ENCODE results near the gene CARD6. TPM values are rescaled to one million over a fixed set of nuclear protein-coding genes. Genes with fewer than 3 reads are reported as not detected.
"Not testable (repeated sequence)": the region's sequence is repeated elsewhere in the genome, so short reads cannot be mapped to it uniquely, and the experiment has no call there.

CARD6 gene
- total and polyA plus RNA-seq, 9 of the 15 experiments (the other 6 are each of a cell fraction or from before 2014, with no cell fraction given) = 3.5 to 8.3 (median 5.9) TPM

DNA sequence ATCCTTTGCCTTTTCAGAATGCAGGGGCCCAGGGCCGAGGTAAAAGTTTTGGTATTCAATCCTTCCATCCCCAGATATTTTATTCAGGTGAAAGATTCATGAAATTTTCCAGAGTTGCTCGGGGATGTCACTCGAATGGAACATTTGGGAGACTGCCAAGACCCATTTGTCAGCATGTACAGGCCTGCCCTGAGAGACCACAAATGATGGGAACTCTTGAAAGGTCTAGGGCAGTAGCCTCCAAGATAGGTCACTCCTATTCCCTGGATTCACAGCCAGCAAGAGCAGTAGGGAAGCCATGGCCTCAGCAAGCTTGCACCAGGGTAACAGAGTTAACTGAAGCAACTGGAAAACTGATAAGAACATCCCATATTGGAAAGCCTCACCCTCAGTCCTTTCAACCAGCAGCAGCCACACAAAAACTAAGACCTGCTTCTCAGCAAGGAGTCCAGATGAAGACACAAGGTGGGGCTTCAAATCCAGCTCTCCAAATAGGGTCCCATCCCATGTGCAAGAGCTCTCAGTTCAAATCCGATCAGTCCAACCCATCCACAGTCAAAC lies 12.5 kb downstream of the CARD6 start (continued):
- peak; percentile 69 for TF ChIP-seq MEIS2 (IDR thresholded peaks at IDR 0.05; ENCODE audit: partially characterized antibody)

DNA sequence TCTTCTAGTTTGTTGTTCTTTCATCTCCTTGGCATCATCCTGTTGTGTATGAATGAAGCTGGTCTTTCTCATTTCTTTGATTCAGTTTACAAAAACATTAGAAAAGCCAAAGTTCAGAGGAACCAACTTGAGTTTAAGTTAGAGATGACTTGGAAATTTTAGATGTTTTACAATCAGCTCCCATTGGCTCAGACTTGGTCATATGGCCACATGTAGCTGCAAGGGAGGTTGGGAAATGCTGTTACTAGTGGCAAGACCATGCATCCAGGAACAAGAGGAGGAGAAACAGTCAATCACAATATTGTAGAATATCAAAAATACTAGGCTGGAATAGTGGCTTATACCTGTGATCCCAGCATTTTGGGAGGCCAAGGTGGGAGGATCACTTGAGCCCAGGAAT lies 19.5 kb downstream of the CARD6 start:
- no peak overlapping the region for H2AFZ ChIP-seq (ENCODE audit: low read depth, low read length)
- no peak overlapping the region for H3K4me3 ChIP-seq
- TF ChIP-seq, protein P1, sequence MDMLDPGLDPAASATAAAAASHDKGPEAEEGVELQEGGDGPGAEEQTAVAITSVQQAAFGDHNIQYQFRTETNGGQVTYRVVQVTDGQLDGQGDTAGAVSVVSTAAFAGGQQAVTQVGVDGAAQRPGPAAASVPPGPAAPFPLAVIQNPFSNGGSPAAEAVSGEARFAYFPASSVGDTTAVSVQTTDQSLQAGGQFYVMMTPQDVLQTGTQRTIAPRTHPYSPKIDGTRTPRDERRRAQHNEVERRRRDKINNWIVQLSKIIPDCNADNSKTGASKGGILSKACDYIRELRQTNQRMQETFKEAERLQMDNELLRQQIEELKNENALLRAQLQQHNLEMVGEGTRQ (CRISPR knock-in tag; IDR thresholded peaks at IDR 0.05) = peak; percentile 63
- TF ChIP-seq, protein P2, sequence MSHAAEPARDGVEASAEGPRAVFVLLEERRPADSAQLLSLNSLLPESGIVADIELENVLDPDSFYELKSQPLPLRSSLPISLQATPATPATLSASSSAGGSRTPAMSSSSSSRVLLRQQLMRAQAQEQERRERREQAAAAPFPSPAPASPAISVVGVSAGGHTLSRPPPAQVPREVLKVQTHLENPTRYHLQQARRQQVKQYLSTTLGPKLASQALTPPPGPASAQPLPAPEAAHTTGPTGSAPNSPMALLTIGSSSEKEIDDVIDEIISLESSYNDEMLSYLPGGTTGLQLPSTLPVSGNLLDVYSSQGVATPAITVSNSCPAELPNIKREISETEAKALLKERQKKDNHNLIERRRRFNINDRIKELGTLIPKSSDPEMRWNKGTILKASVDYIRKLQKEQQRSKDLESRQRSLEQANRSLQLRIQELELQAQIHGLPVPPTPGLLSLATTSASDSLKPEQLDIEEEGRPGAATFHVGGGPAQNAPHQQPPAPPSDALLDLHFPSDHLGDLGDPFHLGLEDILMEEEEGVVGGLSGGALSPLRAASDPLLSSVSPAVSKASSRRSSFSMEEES (CRISPR knock-in tag; IDR thresholded peaks at IDR 0.05) = no peak
- TF ChIP-seq CBX3 (IDR thresholded peaks at IDR 0.05; ENCODE audit: borderline replicate concordance in 1 of 2, low read length in 2 of 2) = peak in 1 of 2 experiments; percentile 48; a peak in 1 of 3 replicates
- no peak for TF ChIP-seq SREBF1 (IDR thresholded peaks at IDR 0.05; ENCODE audit: borderline replicate concordance, low read depth, low read length)
- TF ChIP-seq, protein P3, sequence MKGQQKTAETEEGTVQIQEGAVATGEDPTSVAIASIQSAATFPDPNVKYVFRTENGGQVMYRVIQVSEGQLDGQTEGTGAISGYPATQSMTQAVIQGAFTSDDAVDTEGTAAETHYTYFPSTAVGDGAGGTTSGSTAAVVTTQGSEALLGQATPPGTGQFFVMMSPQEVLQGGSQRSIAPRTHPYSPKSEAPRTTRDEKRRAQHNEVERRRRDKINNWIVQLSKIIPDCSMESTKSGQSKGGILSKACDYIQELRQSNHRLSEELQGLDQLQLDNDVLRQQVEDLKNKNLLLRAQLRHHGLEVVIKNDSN (CRISPR knock-in tag; IDR thresholded peaks at IDR 0.05) = peak; percentile 65
- TF ChIP-seq NFYB (IDR thresholded peaks at IDR 0.05; ENCODE audit: extremely low read depth, insufficient read length) = peak; percentile 45
- TF ChIP-seq ESRRA (IDR thresholded peaks at IDR 0.05; ENCODE audit: borderline replicate concordance, low read depth) = no peak
- peak; percentile 38; the same call in 1 of the 2 replicates for TF ChIP-seq RAD51 (IDR thresholded peaks at IDR 0.05; ENCODE audit: borderline replicate concordance, low read depth)
- FAIRE-seq (no peak), ATAC-seq (0 out of 3 replicates have a peak, but pooled peaks have one; percentile 35), DNase-seq (ENCODE audit: extremely low read depth in 1 of 4, low spot score in 3 of 4) (no peak)
- POLR2A ChIA-PET = interaction anchor here (0.7 to 1.9 kb wide), 3 partner anchors 9 to 19 kb away, joined by 3 to 8 read pairs (median 3); no protein-coding TSS in a partner anchor
- H3K36me3 ChIP-seq (ENCODE audit: control insufficient read depth, insufficient read depth, low read length) = no peaks in the 10 kb centered on the region
- no TSS peak for BruUV-seq (replicated peaks)
- in situ Hi-C loops (cut with MboI) (no loop called here), intact Hi-C loops (cut with micrococcal nuclease) (no loop called here)
- no peaks in the 10 kb centered on the region for H3K4me1 ChIP-seq (replicated peaks in 1 of 2; ENCODE audit: control insufficient read depth in 2 of 2, insufficient read depth in 2 of 2, low read length in 2 of 2)
- no peaks in the 10 kb centered on the region for H3K79me2 ChIP-seq (ENCODE audit: control insufficient read depth, insufficient read depth, low read length)
- CTCF ChIA-PET (ENCODE audit: low intra/inter-chr PET ratio) = no interaction called here
- no peak overlapping the region for H3K27ac ChIP-seq (ENCODE audit: extremely low read depth, low read depth, low read length)
- H3K9ac ChIP-seq (ENCODE audit: insufficient read depth in 1 of 2, low read depth in 2 of 2, low read length in 2 of 2) = no peak overlapping the region
- no peaks in the 10 kb centered on the region for H4K20me1 ChIP-seq (replicated peaks; ENCODE audit: control insufficient read depth, insufficient read depth, low read length)
- no peak overlapping the region for H3K4me2 ChIP-seq (ENCODE audit: insufficient read depth, low read length)
- H3K9me1 ChIP-seq (ENCODE audit: control insufficient read depth, insufficient read depth, low read length) = no peaks in the 10 kb centered on the region
- peaks cover 2% of the 10 kb centered on the region; the same call in 1 of the 2 replicates for H3K9me3 ChIP-seq (replicated peaks; ENCODE audit: control insufficient read depth, insufficient read depth, low read depth, low read length)
- H3K27me3 ChIP-seq (ENCODE audit: control insufficient read depth in 2 of 2, insufficient read depth in 2 of 2, low read length in 2 of 2) = no peaks in the 10 kb centered on the region

DNA sequence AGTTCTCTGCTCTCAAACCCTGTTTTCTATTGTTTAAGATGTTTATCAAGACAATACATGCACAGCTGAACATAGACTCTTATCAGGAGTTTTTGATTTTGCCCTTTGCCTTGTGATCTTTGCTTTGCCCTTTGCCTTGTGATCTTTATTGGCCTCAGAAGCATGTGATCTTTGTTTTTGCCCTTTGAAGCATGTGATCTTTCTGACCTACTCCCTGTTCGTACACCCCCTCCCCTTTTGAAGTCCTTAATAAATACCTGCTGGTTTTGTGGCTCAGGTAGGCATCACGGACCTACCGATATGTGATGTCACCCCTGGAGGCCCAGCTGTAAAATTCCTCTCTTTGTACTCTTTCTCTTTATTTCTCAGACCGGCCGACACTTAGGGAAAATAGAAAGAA lies 23.8 kb downstream of the CARD6 start:
- H3K9me1 ChIP-seq (ENCODE audit: control insufficient read depth, insufficient read depth, low read length); H3K4me2 ChIP-seq (ENCODE audit: insufficient read depth, low read length); H3K9ac ChIP-seq (ENCODE audit: insufficient read depth in 1 of 2, low read depth in 2 of 2, low read length in 2 of 2); H3K36me3 ChIP-seq (ENCODE audit: control insufficient read depth, insufficient read depth, low read length); FAIRE-seq; in situ Hi-C loops (cut with MboI); CTCF ChIA-PET (ENCODE audit: low intra/inter-chr PET ratio); H3K27me3 ChIP-seq (ENCODE audit: control insufficient read depth in 2 of 2, insufficient read depth in 2 of 2, low read length in 2 of 2); BruUV-seq (replicated peaks); H3K27ac ChIP-seq (ENCODE audit: extremely low read depth, low read depth, low read length); H3K79me2 ChIP-seq (ENCODE audit: control insufficient read depth, insufficient read depth, low read length); ATAC-seq; H3K4me3 ChIP-seq; H4K20me1 ChIP-seq (replicated peaks; ENCODE audit: control insufficient read depth, insufficient read depth, low read length); DNase-seq (ENCODE audit: extremely low read depth in 1 of 4, low spot score in 3 of 4); H3K4me1 ChIP-seq (replicated peaks in 1 of 2; ENCODE audit: control insufficient read depth in 2 of 2, insufficient read depth in 2 of 2, low read length in 2 of 2); H3K9me3 ChIP-seq (replicated peaks; ENCODE audit: control insufficient read depth, insufficient read depth, low read depth, low read length); H2AFZ ChIP-seq (ENCODE audit: low read depth, low read length); intact Hi-C loops (cut with micrococcal nuclease): not testable (repeated sequence)
- POLR2A ChIA-PET = interaction anchor here (0.6 kb wide), 1 partner anchor 40 kb away, joined by 3 read pairs; no protein-coding TSS in a partner anchor
- 28% methylated on average over 5 of the region's 5 CpGs for WGBS (ENCODE audit: insufficient coverage, low coverage, missing lambda C conversion rate)
